ENCODE results near the gene PRKAR1B. TPM values are rescaled to one million over a fixed set of nuclear protein-coding genes. Genes with fewer than 3 reads are reported as not detected.

The PRKAR1B gene
- total RNA-seq, 1 experiment from 2014 or later: 43.3 TPM

DNA sequence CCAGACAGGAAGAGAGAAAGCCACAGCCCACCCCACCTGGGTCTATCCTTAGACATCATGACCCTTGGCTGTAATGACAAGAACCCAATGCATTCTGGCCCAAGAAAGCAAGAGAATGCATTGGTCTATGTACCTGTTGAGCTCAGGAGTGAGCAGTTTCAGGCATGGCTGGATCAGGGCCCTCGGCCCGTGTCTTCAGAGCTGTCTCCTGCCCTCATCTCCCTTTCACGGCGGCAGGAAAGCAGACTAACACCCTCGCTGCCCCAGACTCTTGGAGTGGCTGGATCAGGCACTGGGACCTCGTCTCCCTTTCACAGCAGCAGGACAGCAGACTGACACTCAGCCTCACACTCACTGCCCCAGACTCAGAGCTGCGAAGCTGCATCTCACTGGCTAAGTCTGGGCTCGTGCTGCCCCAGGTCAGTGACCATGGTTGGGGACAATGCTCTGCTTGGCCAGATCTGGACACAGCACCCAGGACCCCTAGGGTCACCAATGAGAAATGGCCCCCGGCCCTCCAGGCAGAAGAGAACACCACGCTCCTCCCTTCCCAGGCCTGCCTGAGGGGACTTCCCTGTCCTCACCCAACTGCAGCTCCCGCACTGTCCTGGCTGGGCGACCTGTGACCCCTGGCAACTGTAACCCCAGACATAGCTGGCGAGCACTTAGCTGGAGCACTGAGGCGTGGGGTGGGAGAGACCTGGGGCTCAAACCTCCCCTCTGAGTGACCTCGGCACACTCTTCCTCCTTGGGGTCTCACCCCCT, 194.5 kb downstream of the PRKAR1B start:
- no peaks in the 10 kb centered on the region for H3K79me1 ChIP-seq (ENCODE audit: insufficient read depth, low read depth, low read length, poor library complexity, severe bottlenecking)
- no peak overlapping the region for H3K27ac ChIP-seq (ENCODE audit: insufficient read length, low read depth, low read length)
- no peak overlapping the region for H3K23ac ChIP-seq (ENCODE audit: insufficient read length, low read depth, low read length)
- Mint-ChIP-seq H3K27ac (no peak overlapping the region), H3K4me3 (no peak overlapping the region), H3K4me1 (peaks cover 0 to under 1% of the 10 kb centered on the region in 2 experiments; a peak in 1 of 4 replicates), H3K36me3 (ENCODE audit: insufficient read depth in 1 of 3, low read depth in 3 of 3) (no peaks in the 10 kb centered on the region), H3K9me3 (no peaks in the 10 kb centered on the region; a peak in 1 of 5 replicates), H3K27me3 (ENCODE audit: low read depth) (peaks cover 32% of the 10 kb centered on the region)
- no peak overlapping the region for H4K91ac ChIP-seq (ENCODE audit: insufficient read length, low read depth, low read length)
- no peak for DNase-seq
- H2AFZ ChIP-seq (ENCODE audit: low read length): no peak overlapping the region
- H3K4me1 ChIP-seq (ENCODE audit: insufficient read depth, low read length): no peaks in the 10 kb centered on the region
- H3K27me3 ChIP-seq (ENCODE audit: insufficient read depth, low read length): no peaks in the 10 kb centered on the region
- H3K9me3 ChIP-seq (ENCODE audit: control insufficient read depth, low read depth, low read length): no peaks in the 10 kb centered on the region
- no peak overlapping the region for H2BK12ac ChIP-seq (ENCODE audit: insufficient read length, low read depth, low read length)
- H3T11ph ChIP-seq (ENCODE audit: low read length): no peak overlapping the region
- no peaks in the 10 kb centered on the region for H3K79me2 ChIP-seq (ENCODE audit: insufficient read depth, low read length)
- H3K4me2 ChIP-seq (ENCODE audit: insufficient read depth, insufficient read length, low read length): no peak overlapping the region
- no CpG with 5 or more reads among the region's 15 CpGs for WGBS (ENCODE audit: extremely low coverage, insufficient read length, low lambda C conversion rate)
- no peak overlapping the region for H3K14ac ChIP-seq (ENCODE audit: insufficient read depth, low read length)
- no peak overlapping the region for H2BK15ac ChIP-seq (ENCODE audit: low read depth, low read length)
- no peak overlapping the region for H3K9ac ChIP-seq (ENCODE audit: extremely low read depth, insufficient read length, low read length)
- TF ChIP-seq, protein P1, sequence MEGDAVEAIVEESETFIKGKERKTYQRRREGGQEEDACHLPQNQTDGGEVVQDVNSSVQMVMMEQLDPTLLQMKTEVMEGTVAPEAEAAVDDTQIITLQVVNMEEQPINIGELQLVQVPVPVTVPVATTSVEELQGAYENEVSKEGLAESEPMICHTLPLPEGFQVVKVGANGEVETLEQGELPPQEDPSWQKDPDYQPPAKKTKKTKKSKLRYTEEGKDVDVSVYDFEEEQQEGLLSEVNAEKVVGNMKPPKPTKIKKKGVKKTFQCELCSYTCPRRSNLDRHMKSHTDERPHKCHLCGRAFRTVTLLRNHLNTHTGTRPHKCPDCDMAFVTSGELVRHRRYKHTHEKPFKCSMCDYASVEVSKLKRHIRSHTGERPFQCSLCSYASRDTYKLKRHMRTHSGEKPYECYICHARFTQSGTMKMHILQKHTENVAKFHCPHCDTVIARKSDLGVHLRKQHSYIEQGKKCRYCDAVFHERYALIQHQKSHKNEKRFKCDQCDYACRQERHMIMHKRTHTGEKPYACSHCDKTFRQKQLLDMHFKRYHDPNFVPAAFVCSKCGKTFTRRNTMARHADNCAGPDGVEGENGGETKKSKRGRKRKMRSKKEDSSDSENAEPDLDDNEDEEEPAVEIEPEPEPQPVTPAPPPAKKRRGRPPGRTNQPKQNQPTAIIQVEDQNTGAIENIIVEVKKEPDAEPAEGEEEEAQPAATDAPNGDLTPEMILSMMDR (conservative IDR thresholded peaks at IDR 0.05): no peak
- H2AK5ac ChIP-seq (ENCODE audit: insufficient read length, low read length): no peak overlapping the region
- H2BK120ac ChIP-seq (ENCODE audit: low read depth, low read length, poor library complexity, severe bottlenecking): no peak overlapping the region
- no peak overlapping the region for H2BK5ac ChIP-seq (ENCODE audit: insufficient read length, low read length)
- H3K18ac ChIP-seq (ENCODE audit: insufficient read length, low read depth, low read length): no peak overlapping the region
- no peak overlapping the region for H4K5ac ChIP-seq (ENCODE audit: insufficient read length, low read depth, low read length)
- H2BK20ac ChIP-seq (ENCODE audit: low read depth, low read length, poor library complexity, severe bottlenecking): no peak overlapping the region
- no peaks in the 10 kb centered on the region for H3K23me2 ChIP-seq (ENCODE audit: insufficient read length, low read depth, low read length, poor library complexity, severe bottlenecking)
- H4K20me1 ChIP-seq (ENCODE audit: control insufficient read depth, insufficient read depth, insufficient read length): no peaks in the 10 kb centered on the region
- H3K4ac ChIP-seq (ENCODE audit: low read depth, low read length): no peak overlapping the region
- no peak overlapping the region for H4K8ac ChIP-seq (replicated peaks; ENCODE audit: insufficient read length, low read depth, low read length)
- no peak overlapping the region for H3K56ac ChIP-seq (ENCODE audit: insufficient read length, low read depth, low read length)
